GM12892 (cell line): ENCODE results near the gene MGAT5.

Experiments used
- DNase-seq: peaks from one replicate; pipeline ENCODE4 v3.0.0; 2011; ENCODE audit not compliant: insufficient read length
- FAIRE-seq: peaks from 2 replicates; lab custom pipeline; 2011; peaks lifted over from hg19 to GRCh38; lab: Jason Lieb, UNC
- POLR2A ChIP-seq: IDR thresholded peaks from 2 replicates; pipeline ENCODE4 v1.6.1; 2011; ENCODE audit warnings: low read depth, low read length, control low read depth
- POLR2AphosphoS5 ChIP-seq: IDR thresholded peaks from 2 replicates; pipeline ENCODE4 v1.6.1; 2011; ENCODE audit warnings: low read depth, low read length, control low read depth
- TAF1 ChIP-seq: IDR thresholded peaks from 2 replicates; pipeline ENCODE4 v1.6.1; 2011; ENCODE audit warnings: low read depth, mild to moderate bottlenecking, control low read depth, low read length, borderline replicate concordance

The MGAT5 gene

DNA sequence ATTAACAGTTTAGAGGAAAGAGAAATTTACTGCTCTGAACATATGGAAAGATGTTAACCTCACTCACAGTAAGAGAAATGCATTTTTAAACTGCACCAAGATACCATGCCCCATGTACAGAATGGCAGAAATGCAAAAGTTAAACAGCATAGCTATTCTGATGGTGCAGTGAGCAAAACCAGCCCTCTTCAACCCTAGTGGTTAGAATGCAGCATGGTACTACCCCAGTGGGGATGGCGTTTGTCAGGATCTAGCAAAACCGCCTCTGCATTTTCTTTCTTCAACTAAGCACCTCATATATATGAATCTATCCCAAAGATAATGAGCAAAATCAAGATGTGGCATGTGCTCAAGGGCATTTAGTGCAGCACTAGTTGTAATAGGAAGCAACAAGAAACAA is 98.0 kb downstream of the MGAT5 start:
- TF ChIP-seq POLR2A (no peak), TAF1 (no peak), POLR2AphosphoS5 (no peak)
- DNase-seq (no peak), FAIRE-seq (no peak)

DNA sequence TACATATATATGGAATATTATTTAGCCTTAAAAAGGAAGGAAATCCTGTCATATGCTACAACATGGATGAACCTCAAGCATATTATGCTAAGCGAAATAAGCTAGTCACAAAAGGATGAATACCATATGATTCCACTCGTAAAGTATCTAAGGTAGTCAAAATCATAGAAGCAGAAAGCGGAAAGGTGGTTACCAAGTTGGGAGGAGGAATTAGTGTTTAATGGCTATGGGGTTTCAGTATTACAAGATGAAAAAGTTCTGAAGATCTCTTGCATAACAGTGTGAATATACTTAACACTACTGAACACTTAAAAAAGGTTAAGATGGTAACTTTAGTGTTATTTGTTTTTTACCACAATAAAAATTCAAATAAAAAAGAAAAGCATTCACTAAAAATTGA is 99.0 kb downstream of the MGAT5 start:
- FAIRE-seq: no peak
- DNase-seq: no peak
- TF ChIP-seq POLR2AphosphoS5: no peak
- no peak for TF ChIP-seq TAF1
- TF ChIP-seq POLR2A: no peak

DNA sequence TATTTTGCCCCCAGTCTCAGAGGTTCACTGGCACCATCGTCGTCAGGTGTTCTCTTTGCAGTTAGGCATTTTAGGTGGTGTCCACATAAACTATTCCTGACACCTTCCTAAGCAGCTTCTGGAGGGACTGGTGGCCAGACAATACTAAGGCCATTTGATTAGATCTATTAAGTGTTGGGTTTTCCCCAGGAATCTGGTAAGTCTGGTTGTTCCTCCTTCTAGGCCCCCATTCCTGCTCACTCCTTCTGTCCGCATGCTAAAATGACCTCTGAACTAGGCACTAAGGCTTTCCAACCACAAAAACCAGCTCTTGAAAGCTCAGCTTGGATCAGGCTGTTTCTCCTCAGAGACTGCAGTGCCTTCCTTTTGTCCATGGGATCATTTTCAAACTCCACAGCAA is 100.7 kb downstream of the MGAT5 start:
- DNase-seq (no peak), FAIRE-seq (no peak)
- TF ChIP-seq POLR2AphosphoS5 (no peak), POLR2A (no peak), TAF1 (no peak)

- no peak for FAIRE-seq
- TF ChIP-seq POLR2AphosphoS5 (no peak), TAF1 (no peak), POLR2A (no peak)
- DNase-seq: no peak
These were observed 103.9 kb downstream of the MGAT5 start for GRCh38 chr2:134357814-134358213.

- FAIRE-seq: peak; percentile 30
- no peak for TF ChIP-seq TAF1
- no peak for TF ChIP-seq POLR2AphosphoS5
- no peak for TF ChIP-seq POLR2A
- DNase-seq: no peak
These were observed 105.7 kb downstream of the MGAT5 start for GRCh38 chr2:134359367-134360081.

GRCh38 chr2:134360745-134361487 is 107.0 kb downstream of the MGAT5 start:
- DNase-seq (no peak), FAIRE-seq (no peak)
- no peak for TF ChIP-seq POLR2AphosphoS5
- no peak for TF ChIP-seq TAF1
- no peak for TF ChIP-seq POLR2A

GRCh38 chr2:134361648-134362047 is 107.8 kb downstream of the MGAT5 start:
- no peak for FAIRE-seq
- TF ChIP-seq POLR2A (no peak), POLR2AphosphoS5 (no peak), TAF1 (no peak)
- no peak for DNase-seq

DNA sequence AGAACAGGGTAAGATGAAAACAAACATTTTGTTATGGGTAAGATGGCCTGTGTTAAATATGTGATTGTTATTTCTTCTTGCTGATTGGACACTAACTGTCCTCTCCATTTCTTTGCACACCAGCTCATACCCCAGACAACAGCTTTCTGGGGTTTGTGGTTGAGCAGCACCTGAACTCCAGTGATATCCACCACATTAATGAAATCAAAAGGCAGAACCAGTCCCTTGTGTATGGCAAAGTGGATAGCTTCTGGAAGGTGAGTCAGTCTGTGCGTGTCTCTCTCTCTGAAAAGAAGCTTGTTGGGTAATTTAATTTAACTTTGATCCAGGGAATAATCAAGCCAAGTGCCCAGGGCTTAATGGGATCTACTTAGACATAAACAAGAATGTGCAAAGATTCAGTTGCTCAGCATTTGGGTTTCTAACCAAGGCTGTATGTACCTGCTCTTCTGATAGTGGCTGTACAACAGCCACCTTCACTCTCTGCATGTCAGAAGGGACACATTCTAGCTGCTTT is 108.3 kb downstream of the MGAT5 start:
- TF ChIP-seq TAF1 (no peak), POLR2AphosphoS5 (no peak), POLR2A (no peak)
- FAIRE-seq (no peak), DNase-seq (no peak)

DNA sequence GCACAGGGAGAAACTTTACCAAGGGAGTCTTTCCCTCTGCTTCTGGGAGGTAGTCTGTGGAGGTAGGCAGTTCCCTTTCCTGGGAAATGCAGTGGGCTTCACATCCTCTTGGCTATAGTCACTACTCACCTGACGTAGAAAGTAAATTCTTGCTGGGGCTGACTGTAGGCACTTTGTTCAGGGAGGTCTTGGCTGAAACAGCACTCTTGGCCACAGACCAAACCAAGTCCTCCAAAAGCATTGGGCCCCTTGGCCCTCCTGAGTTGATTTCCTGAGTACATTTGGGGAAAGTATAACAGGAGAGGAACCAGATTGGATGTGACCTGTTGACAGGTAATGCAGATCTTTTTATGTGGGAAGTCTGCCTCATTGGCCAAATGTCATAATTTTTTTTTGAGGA is 108.9 kb downstream of the MGAT5 start:
- no peak for FAIRE-seq
- no peak for DNase-seq
- TF ChIP-seq POLR2A (no peak), POLR2AphosphoS5 (no peak), TAF1 (no peak)

DNA sequence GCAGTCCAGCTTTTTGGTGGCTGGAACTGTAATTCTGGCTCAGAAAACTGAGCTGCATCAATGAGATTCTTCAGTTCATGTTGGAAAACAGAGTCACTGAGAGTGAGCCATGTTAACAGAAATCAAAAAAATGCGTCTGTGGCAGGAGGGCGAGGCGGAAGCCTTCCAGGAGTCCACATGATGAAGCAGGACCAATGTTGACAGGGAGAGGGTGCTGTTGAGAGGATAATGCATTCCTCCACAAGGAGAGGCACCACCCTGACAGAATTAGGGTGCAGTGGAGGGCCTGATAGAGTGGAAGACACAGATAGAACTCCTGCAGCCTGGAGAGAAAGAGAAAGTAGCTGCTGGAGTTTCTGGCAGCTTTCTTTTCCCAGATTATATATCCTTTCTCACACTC is 111.5 kb downstream of the MGAT5 start:
- DNase-seq (no peak), FAIRE-seq (no peak)
- no peak for TF ChIP-seq TAF1
- no peak for TF ChIP-seq POLR2AphosphoS5
- no peak for TF ChIP-seq POLR2A

DNA sequence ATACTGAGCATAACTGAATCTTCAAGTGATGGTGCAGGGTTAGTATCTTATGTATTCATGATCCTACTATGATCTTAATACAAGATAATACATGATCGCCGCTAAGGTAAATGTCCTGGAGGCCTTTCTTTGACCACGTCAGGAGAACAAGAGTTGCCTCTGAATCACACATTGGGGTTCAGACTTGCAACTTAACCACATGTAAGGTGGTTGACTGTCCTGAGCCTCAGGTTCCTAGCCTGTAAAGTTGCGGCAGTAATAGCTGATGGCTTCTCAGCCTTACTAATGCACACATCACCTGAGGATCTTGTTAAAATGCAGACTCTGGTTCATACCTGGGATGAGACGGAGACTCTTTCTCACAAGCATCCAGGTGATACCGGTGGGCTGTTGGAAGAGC is 112.5 kb downstream of the MGAT5 start:
- TF ChIP-seq POLR2AphosphoS5 (no peak), TAF1 (no peak), POLR2A (no peak)
- DNase-seq (no peak), FAIRE-seq (no peak)
